Stimulated activated CD8-positive, alpha-beta memory T cell treated with anti-CD3 and anti-CD28 coated beads, Interleukin-2, amount 100 ng/mL, for 1 hour (primary cell): ENCODE data around the gene TTC5.
"Not testable (repeated sequence)": the region's sequence is repeated elsewhere in the genome, so short reads cannot be mapped to it uniquely, and the experiment has no call there.

ENCODE experiments used
- DNase-seq, 2 donors: peaks; one replicate each; pipeline ENCODE4 v3.0.0-alpha.2; 2020; ENCODE audit warnings: low read depth in 2 of 2

TTC5 gene

GRCh38 chr14:20306079-20306423 lies 300 bp upstream of the TTC5 start:
- DNase-seq = no peak

- no peak for DNase-seq
These were observed 3.6 kb downstream of the TTC5 start for GRCh38 chr14:20302042-20302755.

GRCh38 chr14:20295067-20295466 lies 10.7 kb downstream of the TTC5 start:
- DNase-seq = no peak

- DNase-seq = no peak
These were observed 11.1 kb downstream of the TTC5 start for GRCh38 chr14:20294636-20295035.

- DNase-seq = not testable (repeated sequence)
These were observed 23.8 kb downstream of the TTC5 start for GRCh38 chr14:20281998-20282397.

- not testable (repeated sequence) for DNase-seq
These were observed 25.5 kb downstream of the TTC5 start for GRCh38 chr14:20280265-20280664.

- DNase-seq = no peak
These were observed 27.3 kb downstream of the TTC5 start for GRCh38 chr14:20278414-20278813.

GRCh38 chr14:20277409-20277808 lies 28.3 kb downstream of the TTC5 start:
- DNase-seq = no peak

- no peak for DNase-seq
These were observed 31.7 kb downstream of the TTC5 start for GRCh38 chr14:20274062-20274461.

GRCh38 chr14:20264361-20264760 lies 41.4 kb downstream of the TTC5 start:
- not testable (repeated sequence) for DNase-seq

- DNase-seq = no peak
These were observed 43.1 kb downstream of the TTC5 start for GRCh38 chr14:20262642-20263128.

GRCh38 chr14:20247646-20248246 lies 58.0 kb downstream of the TTC5 start:
- DNase-seq = no peak
